ENCODE measurements around the gene OLFM1.

GRCh38 chr9:135146766-135147473, 59.5 kb downstream of the OLFM1 start:
- TF ChIP-seq, protein P1, sequence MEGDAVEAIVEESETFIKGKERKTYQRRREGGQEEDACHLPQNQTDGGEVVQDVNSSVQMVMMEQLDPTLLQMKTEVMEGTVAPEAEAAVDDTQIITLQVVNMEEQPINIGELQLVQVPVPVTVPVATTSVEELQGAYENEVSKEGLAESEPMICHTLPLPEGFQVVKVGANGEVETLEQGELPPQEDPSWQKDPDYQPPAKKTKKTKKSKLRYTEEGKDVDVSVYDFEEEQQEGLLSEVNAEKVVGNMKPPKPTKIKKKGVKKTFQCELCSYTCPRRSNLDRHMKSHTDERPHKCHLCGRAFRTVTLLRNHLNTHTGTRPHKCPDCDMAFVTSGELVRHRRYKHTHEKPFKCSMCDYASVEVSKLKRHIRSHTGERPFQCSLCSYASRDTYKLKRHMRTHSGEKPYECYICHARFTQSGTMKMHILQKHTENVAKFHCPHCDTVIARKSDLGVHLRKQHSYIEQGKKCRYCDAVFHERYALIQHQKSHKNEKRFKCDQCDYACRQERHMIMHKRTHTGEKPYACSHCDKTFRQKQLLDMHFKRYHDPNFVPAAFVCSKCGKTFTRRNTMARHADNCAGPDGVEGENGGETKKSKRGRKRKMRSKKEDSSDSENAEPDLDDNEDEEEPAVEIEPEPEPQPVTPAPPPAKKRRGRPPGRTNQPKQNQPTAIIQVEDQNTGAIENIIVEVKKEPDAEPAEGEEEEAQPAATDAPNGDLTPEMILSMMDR (IDR thresholded peaks at IDR 0.05; ENCODE audit: borderline replicate concordance, extremely low read depth, low read length, poor library complexity, severe bottlenecking) = no peak
- no peak for TF ChIP-seq EZH2 (IDR thresholded peaks at IDR 0.05; ENCODE audit: borderline replicate concordance, low read depth, low read length, severe bottlenecking)

Measured in DND-41 (cell line).